Measurements from ENCODE around the gene KIZ. TPM values are rescaled to one million over a fixed set of nuclear protein-coding genes. Genes with fewer than 3 reads are reported as not detected.

KIZ gene
- total and polyA plus RNA-seq, 7 donors: 5.1 to 291 (median 171) TPM

GRCh38 chr20:21109144-21109543, 16.7 kb upstream of the KIZ start:
- peaks cover 0 to 17% (median 16%) of the 10 kb centered on the region in 4 donors for H3K4me1 ChIP-seq
- no peaks in the 10 kb centered on the region for H3K36me3 ChIP-seq
- peaks cover 34 to 42% (median 34%) of the 10 kb centered on the region in 3 donors for H3K27me3 ChIP-seq
- no peak overlapping the region for H3K4me3 ChIP-seq
- no peak overlapping the region for H3K27ac ChIP-seq
- no peak for DNase-seq
- intact Hi-C loops (cut with DNase I): loop anchor here (10.0 kb wide), 1 partner anchor 396 kb away; no protein-coding TSS in a partner anchor
- WGBS, 2 donors: 89 to 95% methylated on average over 2 of the region's 2 CpGs
- H3K9me3 ChIP-seq: no peaks in the 10 kb centered on the region
- no peak for TF ChIP-seq CTCF (IDR thresholded peaks at IDR 0.05)
- TF ChIP-seq POLR2A (IDR thresholded peaks at IDR 0.05): no peak
- no peak for TF ChIP-seq EP300 (IDR thresholded peaks at IDR 0.05)
- TF ChIP-seq POLR2AphosphoS5 (IDR thresholded peaks at IDR 0.05): no peak

DNA sequence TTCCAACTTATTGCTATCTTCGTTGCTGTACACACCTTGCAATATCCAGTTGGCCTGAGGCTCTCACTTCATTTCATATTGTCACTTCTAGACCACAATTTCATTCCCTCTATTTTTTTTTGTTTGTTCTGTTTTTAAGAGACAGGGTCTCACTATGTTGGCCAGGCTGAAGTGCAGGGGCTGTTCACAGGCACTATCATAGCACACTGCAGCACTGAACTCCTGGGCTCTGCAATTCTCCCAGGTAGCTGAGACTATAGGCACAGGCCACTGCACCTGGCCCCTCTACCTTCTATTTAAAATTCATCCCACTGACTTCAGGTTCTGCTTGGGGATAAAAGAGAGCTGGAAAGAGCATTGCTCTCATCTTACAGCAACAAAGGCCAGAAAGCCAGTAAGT, 15.1 kb upstream of the KIZ start:
- Histone ChIP-seq H3K27ac (no peak overlapping the region), H3K9me3 (no peaks in the 10 kb centered on the region), H3K4me1 (peaks cover 0 to 7% (median 6%) of the 10 kb centered on the region in 4 donors), H3K27me3 (peaks cover 18 to 25% (median 18%) of the 10 kb centered on the region in 3 donors), H3K36me3 (no peaks in the 10 kb centered on the region), H3K4me3 (no peak overlapping the region)
- no peak for TF ChIP-seq POLR2A (IDR thresholded peaks at IDR 0.05)
- TF ChIP-seq POLR2AphosphoS5 (IDR thresholded peaks at IDR 0.05): no peak
- no peak for TF ChIP-seq EP300 (IDR thresholded peaks at IDR 0.05)
- no peak for TF ChIP-seq CTCF (IDR thresholded peaks at IDR 0.05)
- DNase-seq: no peak
- WGBS, 2 donors: 82 to 87% methylated on average over 1 of the region's 1 CpG
- intact Hi-C loops (cut with DNase I): no loop called here

- TF ChIP-seq EP300 (IDR thresholded peaks at IDR 0.05) (no peak), POLR2AphosphoS5 (IDR thresholded peaks at IDR 0.05) (no peak), CTCF (IDR thresholded peaks at IDR 0.05) (no peak), POLR2A (IDR thresholded peaks at IDR 0.05) (no peak)
- Histone ChIP-seq H3K4me1 (peaks cover 0 to under 1% (median under 1%) of the 10 kb centered on the region in 4 donors), H3K9me3 (no peaks in the 10 kb centered on the region), H3K4me3 (no peak overlapping the region), H3K36me3 (no peaks in the 10 kb centered on the region), H3K27ac (no peak overlapping the region), H3K27me3 (peaks cover 12 to 19% (median 12%) of the 10 kb centered on the region in 3 donors)
- intact Hi-C loops (cut with DNase I): no loop called here
- 87 to 91% methylated on average over 2 of the region's 2 CpGs for WGBS, 2 donors
- DNase-seq: no peak
Measured at GRCh38 chr20:21111416-21111815, 14.5 kb upstream of the KIZ start.

DNA sequence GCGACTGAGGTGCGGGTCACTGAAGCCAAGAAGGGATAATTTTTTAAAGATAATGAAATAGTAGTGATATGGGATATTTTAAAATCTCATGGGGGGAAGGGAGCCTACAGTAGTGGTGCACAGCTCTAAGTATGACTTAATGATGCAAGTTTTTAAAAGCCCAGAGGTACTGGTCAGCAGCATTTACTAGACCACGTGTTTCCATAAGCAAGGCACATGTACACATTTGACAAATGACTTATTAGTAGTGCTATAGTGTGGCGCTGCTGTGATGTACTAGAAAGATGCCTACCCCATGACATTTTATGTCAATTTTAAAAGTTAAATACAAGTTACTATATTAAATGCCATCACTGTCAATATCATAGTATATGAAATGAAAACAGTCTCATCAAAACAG, 12.2 kb upstream of the KIZ start:
- Histone ChIP-seq H3K4me1 (no peaks in the 10 kb centered on the region), H3K27ac (no peak overlapping the region), H3K36me3 (no peaks in the 10 kb centered on the region), H3K4me3 (no peak overlapping the region), H3K27me3 (no peaks in the 10 kb centered on the region), H3K9me3 (no peaks in the 10 kb centered on the region)
- WGBS, 2 donors: 86% methylated on average over 4 of the region's 4 CpGs
- intact Hi-C loops (cut with DNase I): no loop called here
- TF ChIP-seq POLR2A (IDR thresholded peaks at IDR 0.05) (no peak), POLR2AphosphoS5 (IDR thresholded peaks at IDR 0.05) (no peak), CTCF (IDR thresholded peaks at IDR 0.05) (no peak), EP300 (IDR thresholded peaks at IDR 0.05) (no peak)
- DNase-seq: no peak

DNA sequence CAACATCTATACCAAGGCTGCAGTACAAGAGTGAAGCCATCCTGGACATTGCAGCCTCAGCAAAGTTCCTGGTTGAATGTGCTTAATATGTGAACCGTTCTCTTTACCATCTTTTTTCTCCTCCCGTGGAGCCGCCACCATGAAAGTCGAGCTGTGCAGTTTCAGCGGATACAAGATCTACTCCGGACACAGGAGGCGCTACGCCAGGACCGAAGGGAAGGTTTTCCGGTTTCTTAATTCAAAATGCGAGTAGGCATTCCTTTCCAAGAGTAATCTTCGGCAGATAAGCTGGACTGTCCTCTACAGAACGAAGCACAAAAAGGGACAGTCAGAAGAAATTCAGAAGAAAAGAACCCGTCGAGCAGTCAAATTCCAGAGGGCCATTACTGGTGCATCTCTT, 11.3 kb upstream of the KIZ start:
- H3K4me1 ChIP-seq: no peaks in the 10 kb centered on the region
- peaks cover 0 to 5% (median 0%) of the 10 kb centered on the region in 3 donors for H3K27me3 ChIP-seq
- intact Hi-C loops (cut with DNase I): no loop called here
- TF ChIP-seq POLR2AphosphoS5 (IDR thresholded peaks at IDR 0.05): no peak
- no peak for TF ChIP-seq POLR2A (IDR thresholded peaks at IDR 0.05)
- TF ChIP-seq CTCF (IDR thresholded peaks at IDR 0.05): no peak
- no peak for TF ChIP-seq EP300 (IDR thresholded peaks at IDR 0.05)
- no peak overlapping the region for H3K27ac ChIP-seq
- no peaks in the 10 kb centered on the region for H3K36me3 ChIP-seq
- no peaks in the 10 kb centered on the region for H3K9me3 ChIP-seq
- WGBS, 2 donors: 91 to 92% methylated on average over 15 of the region's 15 CpGs
- DNase-seq: no peak
- no peak overlapping the region for H3K4me3 ChIP-seq

Data from sigmoid colon (tissue), 7 donors.